Thyroid gland (tissue), 4 donors: Measurements from ENCODE around the gene HOXC6.

Experiments
- CTCF ChIP-seq, 6 experiments: fragments of 200-600 bp in 3 of 6; fragments of 450-650 bp in 3 of 6; sonication (generic) in 3 of 6; IDR thresholded peaks; one replicate each; pipeline ENCODE4 v1.5.1; 2016 to 2019; ENCODE audit warnings: antibody characterized with exemption in 6 of 6, mild to moderate bottlenecking in 2 of 6, inconsistent platforms in 1 of 6, moderate library complexity in 1 of 6
- POLR2A ChIP-seq, 2 donors: fragments of 450-650 bp; IDR thresholded peaks; one replicate each; pipeline ENCODE4 v1.6.1; 2017; ENCODE audit warnings: antibody characterized with exemption in 2 of 2, mild to moderate bottlenecking in 2 of 2, moderate library complexity in 1 of 2

- no peak for TF ChIP-seq CTCF (IDR thresholded peaks at IDR 0.05)
- no peak for TF ChIP-seq POLR2A (IDR thresholded peaks at IDR 0.05)
Measured at GRCh38 chr12:54030442-54030801, 2.2 kb downstream of the HOXC6 start.
